ENCODE measurements around the gene STARD13. TPM values are rescaled to one million over a fixed set of nuclear protein-coding genes. Genes with fewer than 3 reads are reported as not detected.

STARD13 gene
- total and polyA plus RNA-seq, 4 donors: 2.7 to 15.3 (median 5.7) TPM

- Histone ChIP-seq H3K4me3 (ENCODE audit: low read depth in 1 of 3, low read length in 3 of 3) (no peak overlapping the region), H3K4me1 (ENCODE audit: control insufficient read depth in 4 of 4, insufficient read depth in 4 of 4, low read length in 3 of 4) (no peaks in the 10 kb centered on the region), H3K9me3 (ENCODE audit: control insufficient read depth in 4 of 4, low read length in 3 of 4) (peaks cover 0 to 1% (median 0%) of the 10 kb centered on the region in 4 donors), H3K9ac (ENCODE audit: low read depth in 1 of 2, low read length in 2 of 2) (no peak overlapping the region), H3K27ac (ENCODE audit: low read depth in 1 of 2, low read length in 2 of 2) (no peak overlapping the region), H3K36me3 (ENCODE audit: control insufficient read depth in 4 of 4, insufficient read depth in 3 of 4, low read depth in 1 of 4, low read length in 3 of 4) (no peaks in the 10 kb centered on the region), H3K27me3 (ENCODE audit: control insufficient read depth in 4 of 4, insufficient read depth in 4 of 4, low read length in 3 of 4) (no peaks in the 10 kb centered on the region)
- WGBS: 98% methylated on average over 3 of the region's 3 CpGs
- DNase-seq (ENCODE audit: low spot score): no peak
- no peak for TF ChIP-seq NR2F2 (IDR thresholded peaks at IDR 0.05)
- no peak for TF ChIP-seq ATF3 (IDR thresholded peaks at IDR 0.05)
- TF ChIP-seq ZBTB33 (IDR thresholded peaks at IDR 0.05): no peak
- TF ChIP-seq FOXA1 (IDR thresholded peaks at IDR 0.05): no peak
- TF ChIP-seq RAD21 (IDR thresholded peaks at IDR 0.05): no peak
- no peak for TF ChIP-seq SP1 (IDR thresholded peaks at IDR 0.05)
- no peak for TF ChIP-seq CTCF (IDR thresholded peaks at IDR 0.05; ENCODE audit: low read depth, low read length, missing input control)
- TF ChIP-seq TAF1 (conservative IDR thresholded peaks at IDR 0.05): no peak
- TF ChIP-seq EGR1 (IDR thresholded peaks at IDR 0.05; ENCODE audit: low read depth in 2 of 2): no peak
- TF ChIP-seq HNF4G (IDR thresholded peaks at IDR 0.05): no peak
- TF ChIP-seq REST (IDR thresholded peaks at IDR 0.05): no peak
- TF ChIP-seq MAX (IDR thresholded peaks at IDR 0.05): no peak
- TF ChIP-seq YY1 (IDR thresholded peaks at IDR 0.05): no peak
Measured at GRCh38 chr13:33147832-33148231, 137.7 kb downstream of the STARD13 start.

GRCh38 chr13:33146843-33147611 lies 138.5 kb downstream of the STARD13 start:
- WGBS: 85% methylated on average over 4 of the region's 4 CpGs
- peaks cover 0 to 4% (median 0%) of the 10 kb centered on the region in 4 donors for H3K36me3 ChIP-seq (ENCODE audit: control insufficient read depth in 4 of 4, insufficient read depth in 3 of 4, low read depth in 1 of 4, low read length in 3 of 4)
- no peak overlapping the region for H3K4me3 ChIP-seq (ENCODE audit: low read depth in 1 of 3, low read length in 3 of 3)
- H3K27ac ChIP-seq (ENCODE audit: low read depth in 1 of 2, low read length in 2 of 2): no peak overlapping the region
- H3K27me3 ChIP-seq (ENCODE audit: control insufficient read depth in 4 of 4, insufficient read depth in 4 of 4, low read length in 3 of 4): no peaks in the 10 kb centered on the region
- H3K9me3 ChIP-seq (ENCODE audit: control insufficient read depth in 4 of 4, low read length in 3 of 4): peaks cover 0 to 1% (median 0%) of the 10 kb centered on the region in 4 donors
- no peak for DNase-seq (ENCODE audit: low spot score)
- H3K4me1 ChIP-seq (ENCODE audit: control insufficient read depth in 4 of 4, insufficient read depth in 4 of 4, low read length in 3 of 4): no peaks in the 10 kb centered on the region
- no peak overlapping the region for H3K9ac ChIP-seq (ENCODE audit: low read depth in 1 of 2, low read length in 2 of 2)
- no peak for TF ChIP-seq REST (IDR thresholded peaks at IDR 0.05)
- no peak for TF ChIP-seq HNF4G (IDR thresholded peaks at IDR 0.05)
- no peak for TF ChIP-seq ATF3 (IDR thresholded peaks at IDR 0.05)
- TF ChIP-seq FOXA2 (IDR thresholded peaks at IDR 0.05): no peak
- TF ChIP-seq YY1 (IDR thresholded peaks at IDR 0.05): no peak
- TF ChIP-seq GABPA (IDR thresholded peaks at IDR 0.05 in 1 of 2, conservative IDR thresholded peaks at IDR 0.05 in 1 of 2): no peak
- TF ChIP-seq ZBTB33 (IDR thresholded peaks at IDR 0.05): no peak
- no peak for TF ChIP-seq RXRA (IDR thresholded peaks at IDR 0.05)
- TF ChIP-seq RAD21 (IDR thresholded peaks at IDR 0.05): no peak
- TF ChIP-seq JUND (IDR thresholded peaks at IDR 0.05): no peak

Measured in liver (tissue), 9 donors.